Measurements from ENCODE around the gene NMU.

The NMU gene

GRCh38 chr4:55610381-55610780, 25.7 kb downstream of the NMU start:
- no peak for ATAC-seq

DNA sequence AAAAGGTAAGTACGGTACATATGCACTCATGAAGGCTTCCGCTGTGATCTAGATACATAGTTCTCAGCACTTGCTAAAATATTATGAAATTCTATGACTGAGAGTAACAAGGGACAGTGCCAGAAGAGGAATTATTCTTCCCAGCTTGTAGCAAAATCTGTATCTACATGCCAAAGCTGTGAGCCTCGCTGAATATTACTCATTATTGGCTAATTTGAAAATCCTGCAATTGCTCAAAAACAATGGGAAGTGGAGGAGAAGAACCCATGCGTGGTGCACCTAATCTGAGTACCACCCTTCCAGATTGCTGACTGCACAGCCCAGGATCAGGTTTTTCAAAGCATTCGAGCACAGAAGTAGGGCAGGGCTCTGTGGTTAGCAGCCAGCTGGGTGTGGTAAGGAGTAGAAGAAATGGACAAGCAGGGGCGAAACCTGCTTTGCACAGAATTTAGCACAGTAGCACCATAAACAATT, 26.7 kb downstream of the NMU start:
- TF ChIP-seq ZC3H10 (CRISPR knock-in tag; IDR thresholded peaks at IDR 0.05) (no peak), PPARA (CRISPR knock-in tag; IDR thresholded peaks at IDR 0.05; ENCODE audit: borderline replicate concordance) (no peak), TCF4 (CRISPR knock-in tag; IDR thresholded peaks at IDR 0.05; ENCODE audit: borderline replicate concordance) (no peak)
- no peak for ATAC-seq

More at GRCh38 chr4:55610381-55610780, 25.7 kb downstream of the NMU start:
- TF ChIP-seq, protein P1, sequence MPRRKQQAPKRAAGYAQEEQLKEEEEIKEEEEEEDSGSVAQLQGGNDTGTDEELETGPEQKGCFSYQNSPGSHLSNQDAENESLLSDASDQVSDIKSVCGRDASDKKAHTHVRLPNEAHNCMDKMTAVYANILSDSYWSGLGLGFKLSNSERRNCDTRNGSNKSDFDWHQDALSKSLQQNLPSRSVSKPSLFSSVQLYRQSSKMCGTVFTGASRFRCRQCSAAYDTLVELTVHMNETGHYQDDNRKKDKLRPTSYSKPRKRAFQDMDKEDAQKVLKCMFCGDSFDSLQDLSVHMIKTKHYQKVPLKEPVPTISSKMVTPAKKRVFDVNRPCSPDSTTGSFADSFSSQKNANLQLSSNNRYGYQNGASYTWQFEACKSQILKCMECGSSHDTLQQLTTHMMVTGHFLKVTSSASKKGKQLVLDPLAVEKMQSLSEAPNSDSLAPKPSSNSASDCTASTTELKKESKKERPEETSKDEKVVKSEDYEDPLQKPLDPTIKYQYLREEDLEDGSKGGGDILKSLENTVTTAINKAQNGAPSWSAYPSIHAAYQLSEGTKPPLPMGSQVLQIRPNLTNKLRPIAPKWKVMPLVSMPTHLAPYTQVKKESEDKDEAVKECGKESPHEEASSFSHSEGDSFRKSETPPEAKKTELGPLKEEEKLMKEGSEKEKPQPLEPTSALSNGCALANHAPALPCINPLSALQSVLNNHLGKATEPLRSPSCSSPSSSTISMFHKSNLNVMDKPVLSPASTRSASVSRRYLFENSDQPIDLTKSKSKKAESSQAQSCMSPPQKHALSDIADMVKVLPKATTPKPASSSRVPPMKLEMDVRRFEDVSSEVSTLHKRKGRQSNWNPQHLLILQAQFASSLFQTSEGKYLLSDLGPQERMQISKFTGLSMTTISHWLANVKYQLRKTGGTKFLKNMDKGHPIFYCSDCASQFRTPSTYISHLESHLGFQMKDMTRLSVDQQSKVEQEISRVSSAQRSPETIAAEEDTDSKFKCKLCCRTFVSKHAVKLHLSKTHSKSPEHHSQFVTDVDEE (CRISPR knock-in tag; IDR thresholded peaks at IDR 0.05), result no peak
- no peak for TF ChIP-seq PPARA (CRISPR knock-in tag; IDR thresholded peaks at IDR 0.05; ENCODE audit: borderline replicate concordance)
- TF ChIP-seq SNAI2 (CRISPR knock-in tag; IDR thresholded peaks at IDR 0.05), result no peak
- TF ChIP-seq, protein P2, sequence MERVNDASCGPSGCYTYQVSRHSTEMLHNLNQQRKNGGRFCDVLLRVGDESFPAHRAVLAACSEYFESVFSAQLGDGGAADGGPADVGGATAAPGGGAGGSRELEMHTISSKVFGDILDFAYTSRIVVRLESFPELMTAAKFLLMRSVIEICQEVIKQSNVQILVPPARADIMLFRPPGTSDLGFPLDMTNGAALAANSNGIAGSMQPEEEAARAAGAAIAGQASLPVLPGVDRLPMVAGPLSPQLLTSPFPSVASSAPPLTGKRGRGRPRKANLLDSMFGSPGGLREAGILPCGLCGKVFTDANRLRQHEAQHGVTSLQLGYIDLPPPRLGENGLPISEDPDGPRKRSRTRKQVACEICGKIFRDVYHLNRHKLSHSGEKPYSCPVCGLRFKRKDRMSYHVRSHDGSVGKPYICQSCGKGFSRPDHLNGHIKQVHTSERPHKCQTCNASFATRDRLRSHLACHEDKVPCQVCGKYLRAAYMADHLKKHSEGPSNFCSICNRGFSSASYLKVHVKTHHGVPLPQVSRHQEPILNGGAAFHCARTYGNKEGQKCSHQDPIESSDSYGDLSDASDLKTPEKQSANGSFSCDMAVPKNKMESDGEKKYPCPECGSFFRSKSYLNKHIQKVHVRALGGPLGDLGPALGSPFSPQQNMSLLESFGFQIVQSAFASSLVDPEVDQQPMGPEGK (CRISPR knock-in tag; IDR thresholded peaks at IDR 0.05; ENCODE audit: borderline replicate concordance), result no peak
- TF ChIP-seq CSRNP3 (CRISPR knock-in tag; IDR thresholded peaks at IDR 0.05), result no peak
- no peak for TF ChIP-seq RARB (CRISPR knock-in tag; IDR thresholded peaks at IDR 0.05)
- no peak for TF ChIP-seq OSR1 (CRISPR knock-in tag; IDR thresholded peaks at IDR 0.05)
- no peak for TF ChIP-seq ARNTL (CRISPR knock-in tag; IDR thresholded peaks at IDR 0.05; ENCODE audit: borderline replicate concordance, low read depth)
- no peak for TF ChIP-seq CSDC2 (CRISPR knock-in tag; IDR thresholded peaks at IDR 0.05)
- no peak for TF ChIP-seq ZFP3 (CRISPR knock-in tag; IDR thresholded peaks at IDR 0.05)
- TF ChIP-seq BACH2 (CRISPR knock-in tag; IDR thresholded peaks at IDR 0.05; ENCODE audit: borderline replicate concordance), result no peak
- no peak for TF ChIP-seq ZFP30 (CRISPR knock-in tag; IDR thresholded peaks at IDR 0.05)

DNA sequence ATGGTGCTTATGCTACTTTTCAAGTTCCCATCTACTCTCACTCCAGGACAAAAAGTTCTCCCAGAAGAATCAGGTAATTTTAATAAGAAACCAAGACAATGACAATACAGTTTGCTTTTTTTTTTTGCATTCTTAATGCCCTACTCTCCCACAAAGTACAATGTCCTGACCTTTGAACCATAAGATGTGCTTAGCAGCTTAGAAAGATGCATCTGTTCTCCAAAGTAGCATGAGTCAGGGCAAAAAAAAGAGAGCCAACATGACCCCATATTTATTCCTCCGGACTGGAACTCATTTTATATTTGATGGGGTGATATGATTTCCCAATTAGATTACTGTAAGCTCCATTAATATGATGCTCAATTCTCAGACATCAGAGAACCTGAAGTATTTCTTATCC, 27.5 kb downstream of the NMU start:
- ATAC-seq, result no peak

More for the DNA sequence above, 27.5 kb downstream of the NMU start:
- TF ChIP-seq ARNTL (CRISPR knock-in tag; IDR thresholded peaks at IDR 0.05; ENCODE audit: borderline replicate concordance, low read depth), result no peak
- no peak for TF ChIP-seq CSDC2 (CRISPR knock-in tag; IDR thresholded peaks at IDR 0.05)
- TF ChIP-seq, protein P3, sequence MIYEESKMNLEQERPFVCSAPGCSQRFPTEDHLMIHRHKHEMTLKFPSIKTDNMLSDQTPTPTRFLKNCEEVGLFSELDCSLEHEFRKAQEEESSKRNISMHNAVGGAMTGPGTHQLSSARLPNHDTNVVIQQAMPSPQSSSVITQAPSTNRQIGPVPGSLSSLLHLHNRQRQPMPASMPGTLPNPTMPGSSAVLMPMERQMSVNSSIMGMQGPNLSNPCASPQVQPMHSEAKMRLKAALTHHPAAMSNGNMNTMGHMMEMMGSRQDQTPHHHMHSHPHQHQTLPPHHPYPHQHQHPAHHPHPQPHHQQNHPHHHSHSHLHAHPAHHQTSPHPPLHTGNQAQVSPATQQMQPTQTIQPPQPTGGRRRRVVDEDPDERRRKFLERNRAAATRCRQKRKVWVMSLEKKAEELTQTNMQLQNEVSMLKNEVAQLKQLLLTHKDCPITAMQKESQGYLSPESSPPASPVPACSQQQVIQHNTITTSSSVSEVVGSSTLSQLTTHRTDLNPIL (CRISPR knock-in tag; IDR thresholded peaks at IDR 0.05; ENCODE audit: low read depth), result no peak
- no peak for TF ChIP-seq ISL1 (CRISPR knock-in tag; IDR thresholded peaks at IDR 0.05)
- TF ChIP-seq ZNF8 (CRISPR knock-in tag; IDR thresholded peaks at IDR 0.05), result no peak
- no peak for TF ChIP-seq ZNF565 (CRISPR knock-in tag; conservative IDR thresholded peaks at IDR 0.05; ENCODE audit: low read depth)
- TF ChIP-seq, protein P1 (CRISPR knock-in tag; IDR thresholded peaks at IDR 0.05), result no peak
- TF ChIP-seq TCF4 (CRISPR knock-in tag; IDR thresholded peaks at IDR 0.05; ENCODE audit: borderline replicate concordance), result no peak
- no peak for TF ChIP-seq ZC3H10 (CRISPR knock-in tag; IDR thresholded peaks at IDR 0.05)
- TF ChIP-seq, protein P2 (CRISPR knock-in tag; IDR thresholded peaks at IDR 0.05; ENCODE audit: borderline replicate concordance), result no peak
- TF ChIP-seq, protein P4, sequence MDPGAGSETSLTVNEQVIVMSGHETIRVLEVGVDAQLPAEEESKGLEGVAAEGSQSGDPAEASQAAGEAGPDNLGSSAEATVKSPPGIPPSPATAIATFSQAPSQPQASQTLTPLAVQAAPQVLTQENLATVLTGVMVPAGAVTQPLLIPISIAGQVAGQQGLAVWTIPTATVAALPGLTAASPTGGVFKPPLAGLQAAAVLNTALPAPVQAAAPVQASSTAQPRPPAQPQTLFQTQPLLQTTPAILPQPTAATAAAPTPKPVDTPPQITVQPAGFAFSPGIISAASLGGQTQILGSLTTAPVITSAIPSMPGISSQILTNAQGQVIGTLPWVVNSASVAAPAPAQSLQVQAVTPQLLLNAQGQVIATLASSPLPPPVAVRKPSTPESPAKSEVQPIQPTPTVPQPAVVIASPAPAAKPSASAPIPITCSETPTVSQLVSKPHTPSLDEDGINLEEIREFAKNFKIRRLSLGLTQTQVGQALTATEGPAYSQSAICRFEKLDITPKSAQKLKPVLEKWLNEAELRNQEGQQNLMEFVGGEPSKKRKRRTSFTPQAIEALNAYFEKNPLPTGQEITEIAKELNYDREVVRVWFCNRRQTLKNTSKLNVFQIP (CRISPR knock-in tag; IDR thresholded peaks at IDR 0.05; ENCODE audit: borderline replicate concordance, low read depth), result no peak
- no peak for TF ChIP-seq GLIS3 (CRISPR knock-in tag; IDR thresholded peaks at IDR 0.05)
- no peak for TF ChIP-seq ESRRG (CRISPR knock-in tag; IDR thresholded peaks at IDR 0.05)
- no peak for TF ChIP-seq TOX (CRISPR knock-in tag; IDR thresholded peaks at IDR 0.05; ENCODE audit: borderline replicate concordance)
